ENCODE results near the gene IRX2.
A peak's percentile ranks its signal among the peaks of the same experiment; 100 is the strongest.

Gene IRX2

GRCh38 chr5:2751592-2752021, at the start of gene IRX2:
IRX2 (minus strand) TSS chr5:2751677; CDS start chr5:2751413, 264 bp downstream.
- Mint-ChIP-seq H3K9me3 (no peaks in the 10 kb centered on the region), H3K4me3 (peak within 1 kb of the TSS; percentile 83 to 86 (median 85)), H3K4me1 (peaks cover 23% of the 10 kb centered on the region), H3K27me3 (ENCODE audit: low read depth) (peaks cover 78% of the 10 kb centered on the region), H3K36me3 (ENCODE audit: low read depth) (peaks cover 23% of the 10 kb centered on the region), H3K27ac (peak within 1 kb of the TSS in 2 of 3 experiments; percentile 53 to 81)
- TF ChIP-seq, protein P1, sequence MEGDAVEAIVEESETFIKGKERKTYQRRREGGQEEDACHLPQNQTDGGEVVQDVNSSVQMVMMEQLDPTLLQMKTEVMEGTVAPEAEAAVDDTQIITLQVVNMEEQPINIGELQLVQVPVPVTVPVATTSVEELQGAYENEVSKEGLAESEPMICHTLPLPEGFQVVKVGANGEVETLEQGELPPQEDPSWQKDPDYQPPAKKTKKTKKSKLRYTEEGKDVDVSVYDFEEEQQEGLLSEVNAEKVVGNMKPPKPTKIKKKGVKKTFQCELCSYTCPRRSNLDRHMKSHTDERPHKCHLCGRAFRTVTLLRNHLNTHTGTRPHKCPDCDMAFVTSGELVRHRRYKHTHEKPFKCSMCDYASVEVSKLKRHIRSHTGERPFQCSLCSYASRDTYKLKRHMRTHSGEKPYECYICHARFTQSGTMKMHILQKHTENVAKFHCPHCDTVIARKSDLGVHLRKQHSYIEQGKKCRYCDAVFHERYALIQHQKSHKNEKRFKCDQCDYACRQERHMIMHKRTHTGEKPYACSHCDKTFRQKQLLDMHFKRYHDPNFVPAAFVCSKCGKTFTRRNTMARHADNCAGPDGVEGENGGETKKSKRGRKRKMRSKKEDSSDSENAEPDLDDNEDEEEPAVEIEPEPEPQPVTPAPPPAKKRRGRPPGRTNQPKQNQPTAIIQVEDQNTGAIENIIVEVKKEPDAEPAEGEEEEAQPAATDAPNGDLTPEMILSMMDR (IDR thresholded peaks at IDR 0.05; ENCODE audit: unreplicated experiment in 3 of 3): no peak

DNA sequence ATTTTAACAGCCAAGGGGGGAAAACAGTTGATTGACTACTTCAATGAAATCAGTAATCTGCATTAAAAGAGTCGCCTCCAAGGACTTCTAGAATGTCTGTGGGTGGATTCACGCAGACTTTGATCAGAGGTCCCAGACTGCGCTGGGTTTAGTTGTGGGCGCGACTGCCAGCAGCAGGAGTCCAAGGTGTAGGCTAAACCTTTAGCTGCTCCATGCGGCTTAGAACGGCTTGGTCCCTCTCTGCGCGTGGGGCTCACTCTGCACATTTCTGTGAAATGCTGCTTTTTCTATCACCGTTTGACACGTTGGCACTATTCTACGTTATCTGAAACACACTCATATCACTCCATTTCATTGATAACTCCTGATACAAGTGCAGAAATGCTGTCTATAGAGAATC, 48.6 kb upstream of the IRX2 start:
- no peaks in the 10 kb centered on the region for H3K36me3 Mint-ChIP-seq (ENCODE audit: low read depth)
- H3K27me3 Mint-ChIP-seq (ENCODE audit: low read depth): peaks cover 23% of the 10 kb centered on the region
- no peaks in the 10 kb centered on the region for H3K9me3 Mint-ChIP-seq
- H3K4me1 Mint-ChIP-seq: no peaks in the 10 kb centered on the region
- TF ChIP-seq, protein P1 (IDR thresholded peaks at IDR 0.05; ENCODE audit: unreplicated experiment in 3 of 3): no peak
- H3K27ac Mint-ChIP-seq: no peak overlapping the region
- no peak overlapping the region for H3K4me3 Mint-ChIP-seq

- Mint-ChIP-seq H3K27me3 (ENCODE audit: low read depth) (peaks cover 15% of the 10 kb centered on the region), H3K9me3 (peaks cover 3% of the 10 kb centered on the region), H3K4me1 (no peaks in the 10 kb centered on the region), H3K36me3 (ENCODE audit: low read depth) (no peaks in the 10 kb centered on the region), H3K27ac (no peak overlapping the region), H3K4me3 (no peak overlapping the region)
- TF ChIP-seq, protein P1 (IDR thresholded peaks at IDR 0.05; ENCODE audit: unreplicated experiment in 3 of 3): no peak
Measured at GRCh38 chr5:2797981-2798380, 46.5 kb upstream of the IRX2 start.

DNA sequence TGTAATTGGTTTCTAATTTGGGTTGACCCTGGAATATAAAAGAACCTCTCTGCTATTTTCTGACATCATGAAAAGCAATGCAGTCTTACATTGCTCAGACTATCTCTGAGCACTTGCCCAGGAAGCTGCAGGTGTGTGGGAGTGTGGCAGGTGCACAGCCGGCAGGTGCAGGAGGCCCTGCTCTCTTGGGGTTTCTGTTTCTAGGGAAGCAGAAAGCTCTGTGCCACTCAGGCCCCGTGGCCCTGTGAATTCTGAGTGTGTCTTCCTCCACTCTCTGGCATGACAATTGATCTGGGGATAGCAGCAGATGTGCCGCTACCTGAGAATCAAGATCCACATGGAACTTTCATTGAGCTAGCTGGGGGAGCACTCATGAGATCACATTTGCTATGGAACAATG, 45.7 kb upstream of the IRX2 start:
- Mint-ChIP-seq H3K36me3 (ENCODE audit: low read depth) (no peaks in the 10 kb centered on the region), H3K4me1 (no peaks in the 10 kb centered on the region), H3K27ac (no peak overlapping the region), H3K9me3 (peaks cover 5% of the 10 kb centered on the region), H3K27me3 (ENCODE audit: low read depth) (peaks cover 8% of the 10 kb centered on the region), H3K4me3 (no peak overlapping the region)
- TF ChIP-seq, protein P1 (IDR thresholded peaks at IDR 0.05; ENCODE audit: unreplicated experiment in 3 of 3): no peak

GRCh38 chr5:2783223-2783622, 31.7 kb upstream of the IRX2 start:
- H3K27ac Mint-ChIP-seq: no peak overlapping the region
- H3K4me1 Mint-ChIP-seq: no peaks in the 10 kb centered on the region
- peaks cover 11% of the 10 kb centered on the region for H3K27me3 Mint-ChIP-seq (ENCODE audit: low read depth)
- H3K9me3 Mint-ChIP-seq: peaks cover 27% of the 10 kb centered on the region
- TF ChIP-seq, protein P1 (IDR thresholded peaks at IDR 0.05; ENCODE audit: unreplicated experiment in 3 of 3): no peak
- peaks cover 4% of the 10 kb centered on the region for H3K36me3 Mint-ChIP-seq (ENCODE audit: low read depth)
- no peak overlapping the region for H3K4me3 Mint-ChIP-seq

GRCh38 chr5:2782658-2783057, 31.2 kb upstream of the IRX2 start:
- peaks cover 5% of the 10 kb centered on the region for H3K27me3 Mint-ChIP-seq (ENCODE audit: low read depth)
- TF ChIP-seq, protein P1 (IDR thresholded peaks at IDR 0.05; ENCODE audit: unreplicated experiment in 3 of 3): no peak
- H3K4me3 Mint-ChIP-seq: no peak overlapping the region
- H3K9me3 Mint-ChIP-seq: peaks cover 27% of the 10 kb centered on the region
- H3K36me3 Mint-ChIP-seq (ENCODE audit: low read depth): peaks cover 4% of the 10 kb centered on the region
- no peaks in the 10 kb centered on the region for H3K4me1 Mint-ChIP-seq
- H3K27ac Mint-ChIP-seq: no peak overlapping the region
